Endometrium (tissue), 2 donors: ENCODE measurements around the gene VPS35L.
"Not testable (repeated sequence)": the region's sequence is repeated elsewhere in the genome, so short reads cannot be mapped to it uniquely, and the experiment has no call there.

Experiments
- FAIRE-seq: peaks from 2 replicates; lab custom pipeline; 2012; peaks lifted over from hg19 to GRCh38; lab: Jason Lieb, UNC
- donor health status: control.
- donor health status: control.

The VPS35L gene

GRCh38 chr16:19655242-19655777, 99.8 kb downstream of the VPS35L start:
- FAIRE-seq, result no peak

GRCh38 chr16:19657831-19658230, 102.3 kb downstream of the VPS35L start:
- no peak for FAIRE-seq

GRCh38 chr16:19659554-19659953, 104.1 kb downstream of the VPS35L start:
- no peak for FAIRE-seq

- FAIRE-seq, result no peak
These were observed 104.9 kb downstream of the VPS35L start for GRCh38 chr16:19660432-19660831.

DNA sequence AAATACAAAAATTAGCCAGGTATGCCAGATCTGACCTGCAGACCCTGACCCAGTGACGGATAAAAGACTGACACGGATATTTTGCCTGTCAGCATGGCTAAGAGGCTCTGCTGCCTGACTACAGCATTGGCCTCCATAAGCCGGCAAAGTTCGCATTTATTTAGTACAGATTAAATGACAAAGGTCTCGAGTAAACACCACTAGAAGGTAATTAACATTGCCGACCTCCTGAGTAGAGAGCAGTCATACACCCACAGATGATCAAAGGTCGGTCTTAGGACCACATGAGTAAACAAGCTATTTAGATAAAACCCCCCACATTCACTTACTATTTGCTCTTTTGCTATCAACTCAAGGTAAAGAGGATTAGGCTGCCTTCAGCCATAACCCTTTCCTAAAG, 106.8 kb downstream of the VPS35L start:
- FAIRE-seq, result no peak

DNA sequence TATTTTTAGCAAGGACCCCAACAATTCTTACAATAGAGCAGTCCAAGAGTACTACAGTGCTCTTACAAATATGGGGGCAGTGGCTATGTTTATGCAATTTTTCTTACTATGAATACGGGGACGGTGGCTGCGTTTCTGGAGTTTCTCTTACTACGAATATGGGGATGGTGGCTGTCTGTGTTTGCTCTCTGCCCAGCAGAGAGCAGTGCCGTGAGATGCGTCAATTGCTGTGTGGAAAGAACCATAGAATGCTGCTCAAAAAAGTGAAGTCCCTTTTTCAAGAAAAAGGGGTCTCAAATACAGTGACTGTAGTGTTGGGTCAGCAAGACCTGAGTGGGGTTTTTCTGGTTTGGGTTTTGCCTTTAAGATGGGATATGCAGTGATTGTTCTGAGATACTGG, 108.7 kb downstream of the VPS35L start:
- no peak for FAIRE-seq

DNA sequence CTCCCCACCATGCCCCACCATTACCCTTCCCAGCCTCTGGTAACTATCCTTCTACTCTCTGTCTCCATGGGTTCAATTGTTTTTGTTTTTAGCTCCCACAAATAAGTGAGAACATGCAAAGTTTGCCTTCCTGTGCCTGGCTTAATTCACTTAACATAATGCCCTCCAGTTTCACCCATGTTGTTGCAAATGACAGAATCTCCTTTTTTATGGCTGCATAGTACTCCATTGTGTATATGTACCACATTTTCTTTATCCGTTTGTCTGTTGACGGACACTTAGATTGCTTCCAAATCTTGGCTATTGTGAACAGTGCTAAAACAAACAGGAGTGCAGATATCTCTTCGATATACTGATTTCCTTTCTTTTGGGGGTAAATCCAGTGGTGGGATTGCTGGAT, 109.8 kb downstream of the VPS35L start:
- FAIRE-seq, result not testable (repeated sequence)

DNA sequence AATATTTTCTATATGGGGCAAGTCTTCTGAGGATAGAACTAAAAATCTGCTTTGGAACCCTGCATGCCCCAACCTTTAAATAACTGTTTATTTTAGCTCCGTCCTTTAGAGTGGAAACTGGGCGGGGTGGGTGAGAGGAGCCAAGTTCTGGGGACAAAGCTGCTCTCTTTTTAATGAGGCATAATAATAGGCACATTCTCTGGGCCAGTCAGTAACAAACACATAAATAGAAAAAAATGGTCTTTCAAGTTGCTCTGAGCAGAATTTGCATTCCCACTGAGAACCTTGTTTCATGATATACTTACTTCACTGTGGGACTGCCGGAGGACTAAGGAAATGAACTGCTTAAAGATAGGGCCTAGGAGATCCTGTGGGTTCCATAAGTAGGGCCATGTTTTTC, 111.0 kb downstream of the VPS35L start:
- FAIRE-seq, result no peak

GRCh38 chr16:19672378-19672777, 116.9 kb downstream of the VPS35L start:
- no peak for FAIRE-seq

DNA sequence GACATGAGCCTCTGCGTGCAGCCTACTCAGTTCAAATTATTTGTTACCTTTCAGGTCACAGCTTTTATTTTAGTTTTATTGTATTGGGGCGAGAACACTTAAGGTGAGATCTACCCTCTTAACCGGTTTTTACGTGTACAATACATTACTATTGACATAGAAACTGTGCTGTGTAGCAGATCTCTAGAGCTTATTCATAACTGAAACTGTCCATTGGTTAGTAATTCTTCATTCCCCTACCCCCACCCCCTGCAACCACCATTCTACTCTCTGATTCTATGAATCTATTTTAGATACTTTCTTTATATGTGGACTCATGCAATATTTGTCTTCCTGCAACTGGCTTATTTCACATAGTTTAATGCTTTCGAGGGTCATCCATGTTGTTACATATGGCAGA, 119.0 kb downstream of the VPS35L start:
- FAIRE-seq, result no peak

DNA sequence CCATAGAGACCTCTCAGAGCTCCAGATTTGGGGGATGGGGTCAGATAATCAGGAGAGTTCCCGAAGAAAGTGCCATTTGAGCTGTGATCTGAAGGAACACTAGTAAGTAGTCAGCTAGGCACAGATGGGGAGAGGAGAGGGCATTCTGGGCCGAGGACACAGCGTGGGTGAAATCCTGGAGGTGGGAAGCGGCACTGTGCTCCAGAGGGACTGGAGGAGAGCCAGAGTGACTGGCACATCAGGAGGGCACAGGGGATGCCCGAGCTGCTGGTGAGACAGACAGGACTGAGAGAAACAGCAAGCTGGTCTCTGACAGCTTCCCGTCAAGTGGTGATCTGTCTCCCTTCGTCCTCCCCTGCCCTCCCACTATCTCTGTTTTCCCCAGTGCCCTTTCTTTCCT, 121.9 kb downstream of the VPS35L start:
- no peak for FAIRE-seq

DNA sequence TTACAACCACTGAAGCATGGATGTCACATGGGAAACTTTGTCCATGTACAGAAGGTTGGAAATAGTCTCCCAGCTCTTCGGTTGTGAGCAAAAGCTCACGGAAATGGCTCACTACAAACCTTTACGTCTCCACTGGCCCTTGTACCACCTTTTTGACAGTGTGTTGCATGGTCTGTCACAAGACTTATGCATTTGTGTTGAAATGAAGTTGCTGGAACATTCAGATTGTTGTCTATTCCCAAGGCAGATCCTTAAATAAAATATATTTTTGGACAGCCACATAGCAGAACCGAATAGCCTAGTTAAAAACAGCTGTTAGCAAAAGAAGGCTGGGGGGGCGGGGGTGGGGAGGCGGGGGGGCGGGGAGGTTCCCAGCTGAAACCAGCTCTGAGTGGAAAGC, 123.3 kb downstream of the VPS35L start:
- no peak for FAIRE-seq

DNA sequence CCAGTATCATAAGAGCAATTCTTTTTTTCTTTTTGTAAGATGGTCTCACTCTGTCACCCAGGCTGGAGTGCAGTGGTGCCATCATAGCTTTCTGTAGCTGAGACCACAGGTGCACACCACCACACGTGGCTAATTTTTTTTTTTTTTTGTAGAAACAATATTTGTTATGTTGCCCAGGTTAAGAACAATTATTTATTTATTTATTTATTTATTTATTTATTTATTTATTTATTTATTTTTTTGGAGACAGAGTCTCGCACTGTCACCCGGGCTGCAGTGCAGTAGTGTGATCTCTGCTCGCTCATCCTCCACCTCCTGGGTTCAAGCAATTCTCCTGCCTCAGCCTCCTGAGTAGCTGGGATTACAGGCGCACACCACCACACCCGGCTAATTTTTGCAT, 123.8 kb downstream of the VPS35L start:
- not testable (repeated sequence) for FAIRE-seq

GRCh38 chr16:19680881-19681340, 125.4 kb downstream of the VPS35L start:
- no peak for FAIRE-seq

GRCh38 chr16:19681637-19682036, 126.1 kb downstream of the VPS35L start:
- no peak for FAIRE-seq

- no peak for FAIRE-seq
These were observed 128.1 kb downstream of the VPS35L start for GRCh38 chr16:19683453-19684236.

GRCh38 chr16:19685176-19685575, 129.7 kb downstream of the VPS35L start:
- FAIRE-seq, result no peak

DNA sequence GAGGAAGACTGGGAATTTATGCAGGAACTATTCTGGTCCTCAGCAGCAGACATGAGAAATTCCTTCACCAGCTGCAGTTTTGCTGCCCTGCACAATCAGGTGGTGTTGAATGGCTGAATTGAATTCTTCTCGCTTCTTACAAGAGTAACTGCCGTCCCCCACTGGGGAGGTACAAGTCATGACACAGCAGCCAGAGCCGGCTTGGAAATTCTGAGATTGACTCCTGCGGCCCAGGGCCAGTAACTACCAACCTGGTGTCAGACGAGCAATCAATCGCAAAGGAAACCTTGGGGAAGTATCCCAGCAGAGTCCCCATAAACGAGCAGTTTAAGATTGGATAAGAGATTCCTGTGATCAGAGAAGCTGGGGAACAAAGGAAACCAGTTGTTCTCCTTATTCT, 131.8 kb downstream of the VPS35L start:
- FAIRE-seq, result no peak

GRCh38 chr16:19688396-19689024, 133.0 kb downstream of the VPS35L start:
- FAIRE-seq, result no peak

DNA sequence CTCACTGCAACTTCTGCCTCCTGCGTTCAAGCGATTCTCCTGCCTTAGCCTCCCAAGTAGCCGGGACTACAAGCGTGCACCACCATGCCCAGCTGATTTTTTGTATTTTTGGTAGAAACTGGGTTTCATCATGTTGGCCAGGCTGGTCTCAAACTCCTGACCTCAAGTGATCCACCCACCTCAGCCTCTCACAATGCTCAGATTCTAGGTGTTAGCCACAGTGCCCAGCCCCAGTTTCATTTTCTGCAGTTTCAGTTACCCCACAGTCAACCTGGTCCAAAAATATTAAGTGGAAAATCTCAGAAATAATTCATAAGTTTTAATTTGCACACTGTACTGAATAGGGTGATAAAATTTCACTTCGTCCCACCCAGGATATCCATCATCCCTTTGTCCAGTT, 133.8 kb downstream of the VPS35L start:
- FAIRE-seq, result no peak

- no peak for FAIRE-seq
These were observed 134.7 kb downstream of the VPS35L start for GRCh38 chr16:19690196-19690595.

DNA sequence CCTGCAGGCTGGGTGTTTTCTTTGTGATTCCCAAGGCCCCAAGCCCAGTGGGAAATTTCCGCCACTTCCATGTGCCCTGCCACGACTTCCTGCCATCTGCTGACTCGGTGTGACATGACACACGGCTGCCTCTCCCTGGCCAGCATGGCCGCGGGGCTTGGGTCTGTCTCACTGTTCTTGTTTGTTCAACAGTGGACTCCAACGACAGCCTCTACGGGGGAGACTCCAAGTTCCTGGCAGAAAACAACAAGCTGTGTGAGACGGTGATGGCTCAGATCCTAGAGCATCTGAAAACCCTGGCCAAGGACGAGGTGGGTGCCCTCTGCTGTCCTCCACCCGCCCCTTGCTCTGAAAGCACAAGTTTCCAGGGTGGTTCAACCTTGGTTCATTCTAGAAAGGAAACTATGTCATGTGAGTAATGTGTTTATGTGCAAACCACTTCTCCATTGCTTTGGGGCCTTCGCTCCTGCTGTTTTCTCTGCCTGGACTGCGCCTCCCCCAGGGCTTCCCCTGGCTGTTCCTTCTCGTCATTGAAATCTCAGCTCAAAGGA, 135.7 kb downstream of the VPS35L start:
- no peak for FAIRE-seq

GRCh38 chr16:19694989-19695388, 139.5 kb downstream of the VPS35L start:
- no peak for FAIRE-seq
